Activated CD4-positive, alpha-beta T cell treated with anti-CD3 and anti-CD28 coated beads, Interleukin-2, Interleukin-6, amounts not matched to agents 100 ng/mL and 50 ng/mL, durations not matched to agents 16 hours and 8 hours (primary cell): ENCODE measurements around the gene ELAVL2.

Experiments
- DNase-seq: peaks from one replicate; pipeline ENCODE4 v3.0.0-alpha.2; 2020

The ELAVL2 gene

GRCh38 chr9:23821375-23822181 lies 4.5 kb downstream of the ELAVL2 start:
- no peak for DNase-seq

DNA sequence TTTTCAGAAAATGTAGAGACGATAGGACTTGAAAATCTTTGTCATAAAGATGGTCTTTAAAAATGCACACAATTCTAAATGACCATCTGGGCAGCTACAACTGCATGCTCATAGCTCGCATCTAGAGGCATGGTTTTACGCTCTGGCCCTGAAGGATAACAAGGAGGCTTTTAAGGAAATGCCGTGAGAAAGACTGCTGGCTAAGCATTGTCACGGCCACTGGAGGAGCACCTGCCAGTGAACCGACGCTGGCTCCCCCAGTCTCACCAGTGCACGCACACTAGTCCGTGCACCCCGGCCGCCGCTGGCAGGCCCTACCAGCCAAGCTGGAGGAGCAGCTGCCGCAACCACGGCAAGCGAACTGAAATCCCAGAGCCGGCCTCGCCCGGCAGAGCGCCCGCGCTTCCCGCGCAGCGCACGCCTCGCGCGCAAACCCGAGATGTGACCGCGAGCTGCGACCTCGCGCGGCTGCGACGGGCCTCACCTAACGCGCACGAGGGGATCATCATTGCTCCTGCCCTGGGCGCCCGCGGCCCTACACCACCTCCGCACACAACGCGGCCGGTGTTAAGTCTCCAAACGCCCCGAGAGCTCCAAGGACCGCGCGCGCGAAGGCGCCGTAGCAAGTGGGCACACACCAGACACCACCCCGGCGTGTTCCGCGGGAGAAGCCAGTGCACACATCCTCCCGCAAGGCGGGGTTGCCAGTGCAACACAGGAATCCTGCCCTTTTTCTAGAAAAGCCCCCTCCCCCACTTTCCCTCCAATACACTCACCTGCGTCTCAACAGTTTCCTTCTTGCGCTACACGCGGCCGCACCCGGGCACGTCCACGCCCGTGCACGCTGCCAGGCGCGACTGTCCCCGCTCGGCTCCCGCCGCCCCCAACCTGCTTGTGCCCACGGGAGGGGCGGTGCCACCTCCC lies 5.3 kb downstream of the ELAVL2 start:
- no peak for DNase-seq

GRCh38 chr9:23819403-23819802 lies 6.6 kb downstream of the ELAVL2 start:
- DNase-seq: no peak

DNA sequence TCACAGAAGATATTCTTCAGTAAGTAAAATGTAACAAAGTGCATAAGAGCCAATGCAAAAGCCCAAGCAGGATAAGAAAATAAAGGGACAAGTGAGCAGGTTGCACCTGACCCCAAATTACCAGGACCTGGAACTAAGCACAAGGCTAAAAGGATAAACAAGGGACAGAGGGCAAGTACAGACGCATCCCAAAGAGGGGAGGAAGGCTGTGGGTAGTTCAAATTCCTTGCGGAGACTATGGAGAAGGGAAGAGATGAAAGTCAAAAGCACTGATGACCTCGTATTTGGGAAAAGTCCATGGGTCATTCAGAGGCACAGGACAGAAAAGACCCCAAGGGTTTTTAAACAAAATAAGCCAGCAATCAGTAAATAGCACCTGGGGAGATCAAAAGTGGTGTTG lies 11.8 kb downstream of the ELAVL2 start:
- no peak for DNase-seq

DNA sequence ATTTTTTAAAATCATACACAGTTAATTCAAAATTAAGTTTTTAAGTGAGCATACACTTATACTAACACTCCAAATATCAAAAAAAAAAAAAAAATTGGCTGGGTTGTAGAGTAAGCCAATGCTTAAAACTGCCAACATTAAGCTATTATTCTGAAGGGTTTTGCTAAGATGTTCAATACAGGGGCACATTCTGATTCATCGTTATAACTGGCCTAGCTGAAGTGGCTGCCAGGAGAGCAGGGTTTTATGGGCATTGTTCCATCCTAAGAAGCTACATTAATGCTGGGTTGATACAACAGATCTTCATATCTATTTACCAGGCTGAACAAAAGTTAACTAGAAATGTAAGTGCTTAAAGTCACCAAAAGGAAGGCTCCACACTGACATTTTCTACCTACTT lies 13.4 kb downstream of the ELAVL2 start:
- DNase-seq: no peak

- no peak for DNase-seq
These were observed 14.4 kb downstream of the ELAVL2 start for GRCh38 chr9:23811633-23812032.

DNA sequence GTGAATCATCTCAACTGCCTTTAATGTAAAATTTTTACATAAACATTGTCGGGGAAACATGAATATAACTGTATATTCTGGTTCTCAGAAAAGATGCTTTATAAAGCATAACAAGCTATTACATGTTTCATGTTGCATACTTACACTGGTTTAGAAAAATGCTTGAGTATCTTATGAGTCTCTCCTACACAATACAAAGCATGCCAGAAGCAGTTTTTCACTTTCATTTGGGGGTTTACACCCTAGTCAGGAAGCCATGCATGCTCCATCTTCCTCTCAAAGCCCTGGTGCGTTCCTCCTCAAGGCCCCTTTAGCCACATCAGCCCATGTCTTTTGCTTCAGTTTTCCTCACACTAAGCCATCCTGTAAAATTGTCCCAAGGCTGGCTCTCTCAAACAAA lies 22.8 kb downstream of the ELAVL2 start:
- DNase-seq: no peak

DNA sequence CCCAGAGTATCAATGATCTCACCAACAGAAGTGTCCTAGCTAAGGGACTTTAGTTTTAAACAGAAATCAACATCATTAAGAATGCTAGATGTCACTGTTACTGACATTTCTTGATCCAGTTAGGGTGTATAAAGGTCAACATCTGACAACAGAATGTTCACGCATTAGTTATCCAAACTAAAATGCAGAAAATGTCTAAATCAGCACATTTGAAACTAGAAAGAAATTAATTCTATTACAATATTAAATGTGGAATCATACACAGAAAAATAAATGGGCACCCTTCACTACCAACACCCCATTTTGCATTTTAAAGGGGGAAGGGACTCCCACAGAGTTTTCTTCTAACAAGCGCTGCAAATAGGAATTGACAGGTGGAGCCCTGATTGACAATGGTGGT lies 24.5 kb downstream of the ELAVL2 start:
- DNase-seq: no peak

DNA sequence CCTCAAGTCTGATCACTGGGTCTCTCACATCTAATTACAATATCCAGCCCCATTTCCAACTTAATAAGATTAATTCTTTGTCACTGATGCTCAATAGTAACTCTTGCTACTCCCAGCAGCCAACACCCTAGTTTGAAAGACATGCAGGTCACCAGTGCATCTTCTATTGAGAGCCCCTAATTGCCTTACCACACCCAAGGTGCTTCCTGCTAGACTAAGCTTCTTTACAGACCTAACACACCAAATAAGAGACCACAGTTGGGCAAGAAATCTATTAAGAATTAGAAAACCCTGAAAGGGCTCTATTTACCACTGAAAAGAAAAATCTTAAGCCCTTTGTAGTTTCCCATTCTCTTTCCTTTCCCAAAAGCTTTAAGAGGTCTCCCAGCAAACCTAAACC lies 26.5 kb downstream of the ELAVL2 start:
- DNase-seq: no peak

DNA sequence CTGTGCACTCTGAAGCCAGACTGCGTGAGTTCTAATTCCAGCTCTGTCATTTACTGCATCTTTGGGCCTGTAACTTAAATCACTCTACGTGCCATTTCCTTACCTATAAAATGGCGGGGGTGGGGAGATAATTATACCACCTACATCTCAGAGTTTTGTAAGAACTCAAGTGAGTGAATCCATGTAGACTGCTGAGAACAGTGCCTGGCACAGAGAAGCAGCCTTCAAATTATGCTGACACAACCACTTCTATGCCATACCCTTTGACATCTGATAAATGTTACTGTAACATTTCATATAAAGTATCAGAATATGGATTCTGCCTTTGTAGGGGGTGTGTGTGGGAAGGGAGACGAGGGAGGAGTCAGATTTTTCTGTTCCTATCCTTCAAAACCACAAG lies 27.7 kb downstream of the ELAVL2 start:
- DNase-seq: no peak

GRCh38 chr9:23796209-23796608 lies 29.8 kb downstream of the ELAVL2 start:
- DNase-seq: no peak

GRCh38 chr9:23790351-23791260 lies 35.4 kb downstream of the ELAVL2 start:
- DNase-seq: no peak

DNA sequence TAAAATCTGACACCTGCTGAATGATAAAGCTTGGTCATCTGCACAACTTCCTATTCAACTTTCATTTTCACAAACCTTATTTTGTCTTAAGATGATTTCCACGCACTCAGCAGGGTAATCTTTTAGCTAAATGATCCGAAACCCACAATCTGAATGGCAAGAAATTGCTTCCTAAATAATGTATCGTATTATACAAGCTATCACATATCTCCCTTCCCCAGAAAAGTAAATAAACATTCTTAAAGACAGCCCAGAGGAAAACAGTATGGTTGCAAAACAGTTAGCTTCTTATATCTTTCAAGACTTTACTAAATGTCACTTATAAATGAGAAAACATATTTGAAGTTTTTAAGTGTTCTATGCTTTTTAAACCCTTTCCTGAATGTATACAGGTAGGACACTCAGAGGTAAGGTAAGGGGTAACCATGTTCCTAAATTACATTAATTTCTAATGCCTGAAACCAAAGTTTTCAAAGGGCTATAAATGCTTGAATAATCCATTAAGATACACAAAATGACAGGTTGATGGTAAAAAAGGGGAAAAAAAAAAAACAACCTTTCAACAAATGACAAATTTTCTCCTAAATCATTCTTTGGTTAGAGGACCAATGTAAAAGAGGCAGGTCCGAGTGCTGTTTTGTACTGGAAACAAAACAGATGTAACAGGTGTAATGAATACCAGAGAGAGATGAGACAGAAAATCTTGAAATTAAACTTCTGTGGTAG lies 36.3 kb downstream of the ELAVL2 start:
- DNase-seq: no peak

DNA sequence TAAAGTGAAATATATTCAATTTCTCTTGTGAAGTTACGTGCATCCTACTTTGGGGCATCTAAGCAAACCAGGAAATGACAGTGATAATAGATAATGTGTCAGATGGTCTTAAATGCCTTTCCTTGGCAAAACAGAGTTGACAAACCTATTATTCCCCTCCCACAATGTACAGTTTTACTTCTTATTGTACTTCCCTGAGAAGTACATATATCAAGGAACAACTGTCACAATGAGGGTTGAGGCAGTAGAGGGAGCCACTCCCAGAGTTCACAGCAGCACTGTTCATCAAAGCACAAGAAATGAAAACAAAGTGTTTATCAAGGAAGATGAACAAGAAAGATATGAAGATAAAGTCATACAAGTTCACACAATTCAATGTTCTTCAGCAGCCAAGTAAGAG lies 41.1 kb downstream of the ELAVL2 start:
- no peak for DNase-seq

- no peak for DNase-seq
These were observed 42.5 kb downstream of the ELAVL2 start for GRCh38 chr9:23783509-23783908.

GRCh38 chr9:23779220-23779619 lies 46.8 kb downstream of the ELAVL2 start:
- DNase-seq: no peak

DNA sequence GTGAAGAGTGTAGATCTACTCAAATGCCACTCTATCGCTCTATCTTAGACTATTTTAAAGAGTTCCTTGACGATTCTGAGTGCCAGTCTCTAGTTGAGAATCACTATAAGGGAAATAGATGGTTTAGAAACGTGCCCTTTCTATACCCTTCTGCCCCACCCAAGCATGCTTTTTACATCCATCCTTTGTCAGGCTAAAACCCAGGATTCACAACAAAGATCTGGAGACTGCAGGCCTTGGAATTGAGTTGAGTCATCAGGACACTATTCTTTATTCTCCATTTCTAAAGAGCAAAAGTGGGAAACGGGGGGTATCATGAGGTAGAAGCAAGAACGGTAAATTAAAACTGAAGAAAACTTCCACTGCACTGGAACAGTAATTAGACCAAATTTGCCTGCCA lies 48.7 kb downstream of the ELAVL2 start:
- DNase-seq: no peak

DNA sequence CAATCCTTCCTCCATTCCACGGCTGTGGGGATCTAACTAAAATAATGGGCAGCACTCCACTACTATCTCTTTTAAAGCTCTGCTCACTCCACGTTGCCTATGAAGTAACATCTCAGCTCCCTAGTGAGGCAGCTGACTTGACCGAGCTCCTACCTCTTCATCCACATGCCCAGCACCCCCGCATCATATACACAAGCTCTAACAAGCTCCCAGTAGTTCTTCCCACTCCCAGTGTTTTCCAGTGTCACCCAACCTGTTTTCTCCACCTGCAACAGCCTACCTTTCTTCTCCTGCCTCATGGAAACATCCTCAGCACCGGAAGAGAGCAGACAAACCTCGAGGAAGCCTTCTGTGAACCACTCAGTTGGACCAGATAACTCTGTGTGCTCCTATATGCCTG lies 50.5 kb downstream of the ELAVL2 start:
- no peak for DNase-seq

DNA sequence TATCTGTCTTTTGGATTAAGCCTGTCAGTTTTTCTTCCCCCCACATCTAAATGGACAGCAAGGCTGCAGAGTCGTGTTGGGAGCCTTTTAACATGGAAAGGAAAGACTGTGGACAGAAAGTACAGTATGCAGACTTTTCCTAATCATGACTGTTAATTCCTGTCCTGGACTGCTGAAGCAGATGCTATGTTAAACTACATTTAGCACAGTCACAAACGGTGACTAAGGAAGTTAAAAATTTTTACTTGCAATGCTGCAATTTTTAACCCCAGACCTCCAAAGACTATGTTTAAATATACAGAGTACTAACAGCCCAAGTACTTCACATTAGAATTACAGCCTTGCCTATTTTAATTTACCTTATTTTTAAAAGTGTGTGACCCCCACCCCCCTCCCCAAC lies 51.8 kb downstream of the ELAVL2 start:
- DNase-seq: no peak

GRCh38 chr9:23772385-23772783 lies 53.7 kb downstream of the ELAVL2 start:
- DNase-seq: no peak

GRCh38 chr9:23771746-23772384 lies 54.2 kb downstream of the ELAVL2 start:
- no peak for DNase-seq
